ENCODE results near the gene GBA2.

The GBA2 gene

GRCh38 chr9:35767458-35767857 is 18.4 kb upstream of the GBA2 start:
- H3K36me3 ChIP-seq (ENCODE audit: control insufficient read depth in 1 of 2, insufficient read depth in 2 of 2, low read length in 2 of 2), result no peaks in the 10 kb centered on the region

DNA sequence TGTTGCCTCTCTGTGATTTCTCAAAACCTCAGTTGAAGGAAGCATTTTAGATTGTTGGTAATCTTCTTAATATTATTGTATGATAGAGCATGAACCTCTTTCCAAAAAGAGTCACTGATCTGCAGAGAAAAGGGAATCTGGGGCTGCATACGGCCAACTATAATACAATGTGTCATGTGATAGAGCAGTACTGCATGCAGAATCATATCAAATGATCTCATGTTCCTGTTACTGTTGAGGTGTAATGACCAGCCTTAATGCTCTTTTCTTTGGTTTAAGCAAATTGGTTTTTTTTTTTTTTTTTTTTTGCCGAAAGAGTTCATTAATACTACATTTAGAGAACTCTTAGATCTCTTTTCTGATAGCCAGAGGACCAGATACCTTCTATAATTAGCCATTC is 18.0 kb upstream of the GBA2 start:
- Histone ChIP-seq H3K9ac (ENCODE audit: low read depth in 1 of 2, low read length in 2 of 2) (no peak overlapping the region), H3K27me3 (ENCODE audit: control insufficient read depth in 1 of 2, insufficient read depth in 2 of 2, low read length in 2 of 2) (no peaks in the 10 kb centered on the region)

More at GRCh38 chr9:35767458-35767857, 18.4 kb upstream of the GBA2 start:
- Histone ChIP-seq H3K4me3 (ENCODE audit: low read depth in 1 of 2, low read length in 2 of 2) (no peak overlapping the region), H3K4me1 (ENCODE audit: control insufficient read depth in 1 of 2, insufficient read depth in 2 of 2, low read length in 2 of 2) (peaks cover 24 to 37% of the 10 kb centered on the region in 2 donors), H3K27me3 (ENCODE audit: control insufficient read depth in 1 of 2, insufficient read depth in 2 of 2, low read length in 2 of 2) (no peaks in the 10 kb centered on the region), H3K9ac (ENCODE audit: low read depth in 1 of 2, low read length in 2 of 2) (no peak overlapping the region), H3K9me3 (ENCODE audit: control insufficient read depth in 1 of 2, low read length in 2 of 2) (no peaks in the 10 kb centered on the region), H3K27ac (ENCODE audit: low read depth, low read length) (no peak overlapping the region)

GRCh38 chr9:35763803-35764202 is 14.8 kb upstream of the GBA2 start:
- Histone ChIP-seq H3K36me3 (ENCODE audit: control insufficient read depth in 1 of 2, insufficient read depth in 2 of 2, low read length in 2 of 2) (no peaks in the 10 kb centered on the region), H3K4me3 (ENCODE audit: low read depth in 1 of 2, low read length in 2 of 2) (no peak overlapping the region)

More for the DNA sequence above, 18.0 kb upstream of the GBA2 start:
- no peaks in the 10 kb centered on the region for H3K9me3 ChIP-seq (ENCODE audit: control insufficient read depth in 1 of 2, low read length in 2 of 2)
- peaks cover 21 to 37% of the 10 kb centered on the region in 2 donors for H3K4me1 ChIP-seq (ENCODE audit: control insufficient read depth in 1 of 2, insufficient read depth in 2 of 2, low read length in 2 of 2)
- H3K4me3 ChIP-seq (ENCODE audit: low read depth in 1 of 2, low read length in 2 of 2), result no peak overlapping the region
- H3K27ac ChIP-seq (ENCODE audit: low read depth, low read length), result no peak overlapping the region
- H3K36me3 ChIP-seq (ENCODE audit: control insufficient read depth in 1 of 2, insufficient read depth in 2 of 2, low read length in 2 of 2), result no peaks in the 10 kb centered on the region

GRCh38 chr9:35763181-35763580 is 14.2 kb upstream of the GBA2 start:
- Histone ChIP-seq H3K4me3 (ENCODE audit: low read depth in 1 of 2, low read length in 2 of 2) (no peak overlapping the region), H3K4me1 (ENCODE audit: control insufficient read depth in 1 of 2, insufficient read depth in 2 of 2, low read length in 2 of 2) (peaks cover 6 to 28% of the 10 kb centered on the region in 2 donors), H3K36me3 (ENCODE audit: control insufficient read depth in 1 of 2, insufficient read depth in 2 of 2, low read length in 2 of 2) (no peaks in the 10 kb centered on the region), H3K27me3 (ENCODE audit: control insufficient read depth in 1 of 2, insufficient read depth in 2 of 2, low read length in 2 of 2) (no peaks in the 10 kb centered on the region), H3K9me3 (ENCODE audit: control insufficient read depth in 1 of 2, low read length in 2 of 2) (no peaks in the 10 kb centered on the region), H3K27ac (ENCODE audit: low read depth, low read length) (no peak overlapping the region), H3K9ac (ENCODE audit: low read depth in 1 of 2, low read length in 2 of 2) (no peak overlapping the region)

More at GRCh38 chr9:35763803-35764202, 14.8 kb upstream of the GBA2 start:
- Histone ChIP-seq H3K27me3 (ENCODE audit: control insufficient read depth in 1 of 2, insufficient read depth in 2 of 2, low read length in 2 of 2) (no peaks in the 10 kb centered on the region), H3K4me1 (ENCODE audit: control insufficient read depth in 1 of 2, insufficient read depth in 2 of 2, low read length in 2 of 2) (peaks cover 0 to 22% of the 10 kb centered on the region in 2 donors), H3K27ac (ENCODE audit: low read depth, low read length) (no peak overlapping the region), H3K9ac (ENCODE audit: low read depth in 1 of 2, low read length in 2 of 2) (no peak overlapping the region), H3K9me3 (ENCODE audit: control insufficient read depth in 1 of 2, low read length in 2 of 2) (no peaks in the 10 kb centered on the region)

DNA sequence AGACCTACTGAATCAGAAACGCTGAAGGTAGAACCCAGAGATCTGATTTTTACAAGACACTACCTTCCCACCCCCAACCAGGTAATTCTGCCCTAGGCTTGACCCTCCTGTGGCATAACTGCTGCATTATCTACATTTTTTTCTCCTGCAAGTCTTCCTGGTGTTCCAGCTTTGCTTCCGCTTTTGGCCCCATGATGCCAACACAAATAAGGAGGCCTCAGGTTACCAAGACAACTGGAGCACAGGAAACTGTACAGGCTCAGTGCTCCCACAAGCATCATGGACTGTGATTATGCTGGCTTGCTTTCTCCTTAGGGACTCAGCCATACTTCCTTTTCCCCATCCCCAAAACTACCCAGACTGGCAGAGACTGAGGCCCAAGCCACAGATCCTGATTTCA is 11.6 kb upstream of the GBA2 start:
- H3K27ac ChIP-seq (ENCODE audit: low read depth, low read length), result no peak overlapping the region
- H3K4me1 ChIP-seq (ENCODE audit: control insufficient read depth in 1 of 2, insufficient read depth in 2 of 2, low read length in 2 of 2), result peaks cover 18 to 32% of the 10 kb centered on the region in 2 donors
- no peak overlapping the region for H3K9ac ChIP-seq (ENCODE audit: low read depth in 1 of 2, low read length in 2 of 2)
- no peaks in the 10 kb centered on the region for H3K27me3 ChIP-seq (ENCODE audit: control insufficient read depth in 1 of 2, insufficient read depth in 2 of 2, low read length in 2 of 2)
- no peaks in the 10 kb centered on the region for H3K36me3 ChIP-seq (ENCODE audit: control insufficient read depth in 1 of 2, insufficient read depth in 2 of 2, low read length in 2 of 2)
- H3K9me3 ChIP-seq (ENCODE audit: control insufficient read depth in 1 of 2, low read length in 2 of 2), result no peaks in the 10 kb centered on the region
- no peak overlapping the region for H3K4me3 ChIP-seq (ENCODE audit: low read depth in 1 of 2, low read length in 2 of 2)

- no peak overlapping the region for H3K4me3 ChIP-seq (ENCODE audit: low read depth in 1 of 2, low read length in 2 of 2)
- no peak overlapping the region for H3K9ac ChIP-seq (ENCODE audit: low read depth in 1 of 2, low read length in 2 of 2)
- H3K4me1 ChIP-seq (ENCODE audit: control insufficient read depth in 1 of 2, insufficient read depth in 2 of 2, low read length in 2 of 2), result peaks cover 18 to 32% of the 10 kb centered on the region in 2 donors
- no peaks in the 10 kb centered on the region for H3K36me3 ChIP-seq (ENCODE audit: control insufficient read depth in 1 of 2, insufficient read depth in 2 of 2, low read length in 2 of 2)
- no peak overlapping the region for H3K27ac ChIP-seq (ENCODE audit: low read depth, low read length)
- H3K27me3 ChIP-seq (ENCODE audit: control insufficient read depth in 1 of 2, insufficient read depth in 2 of 2, low read length in 2 of 2), result no peaks in the 10 kb centered on the region
- H3K9me3 ChIP-seq (ENCODE audit: control insufficient read depth in 1 of 2, low read length in 2 of 2), result no peaks in the 10 kb centered on the region
Measured at GRCh38 chr9:35759795-35760194, 10.8 kb upstream of the GBA2 start.

- Histone ChIP-seq H3K27me3 (ENCODE audit: control insufficient read depth in 1 of 2, insufficient read depth in 2 of 2, low read length in 2 of 2) (no peaks in the 10 kb centered on the region), H3K4me1 (ENCODE audit: control insufficient read depth in 1 of 2, insufficient read depth in 2 of 2, low read length in 2 of 2) (peaks cover 18 to 32% of the 10 kb centered on the region in 2 donors), H3K9me3 (ENCODE audit: control insufficient read depth in 1 of 2, low read length in 2 of 2) (no peaks in the 10 kb centered on the region), H3K36me3 (ENCODE audit: control insufficient read depth in 1 of 2, insufficient read depth in 2 of 2, low read length in 2 of 2) (peaks cover 8 to 9% of the 10 kb centered on the region in 2 donors), H3K27ac (ENCODE audit: low read depth, low read length) (no peak overlapping the region), H3K9ac (ENCODE audit: low read depth in 1 of 2, low read length in 2 of 2) (peak overlapping the region; percentile 6 to 12), H3K4me3 (ENCODE audit: low read depth in 1 of 2, low read length in 2 of 2) (peak overlapping the region in 1 of 2 donors; percentile 27)
Measured at GRCh38 chr9:35758475-35759050, 9.5 kb upstream of the GBA2 start.

- H3K4me1 ChIP-seq (ENCODE audit: control insufficient read depth in 1 of 2, insufficient read depth in 2 of 2, low read length in 2 of 2), result peaks cover 18 to 26% of the 10 kb centered on the region in 2 donors
- H3K27ac ChIP-seq (ENCODE audit: low read depth, low read length), result peak overlapping the region; percentile 81
- no peaks in the 10 kb centered on the region for H3K27me3 ChIP-seq (ENCODE audit: control insufficient read depth in 1 of 2, insufficient read depth in 2 of 2, low read length in 2 of 2)
- H3K4me3 ChIP-seq (ENCODE audit: low read depth in 1 of 2, low read length in 2 of 2), result peak overlapping the region; percentile 86 to 89
- peak overlapping the region; percentile 6 to 84 for H3K9ac ChIP-seq (ENCODE audit: low read depth in 1 of 2, low read length in 2 of 2)
- no peaks in the 10 kb centered on the region for H3K9me3 ChIP-seq (ENCODE audit: control insufficient read depth in 1 of 2, low read length in 2 of 2)
- peaks cover 14 to 16% of the 10 kb centered on the region in 2 donors for H3K36me3 ChIP-seq (ENCODE audit: control insufficient read depth in 1 of 2, insufficient read depth in 2 of 2, low read length in 2 of 2)
Measured at GRCh38 chr9:35757892-35758275, 8.9 kb upstream of the GBA2 start.

DNA sequence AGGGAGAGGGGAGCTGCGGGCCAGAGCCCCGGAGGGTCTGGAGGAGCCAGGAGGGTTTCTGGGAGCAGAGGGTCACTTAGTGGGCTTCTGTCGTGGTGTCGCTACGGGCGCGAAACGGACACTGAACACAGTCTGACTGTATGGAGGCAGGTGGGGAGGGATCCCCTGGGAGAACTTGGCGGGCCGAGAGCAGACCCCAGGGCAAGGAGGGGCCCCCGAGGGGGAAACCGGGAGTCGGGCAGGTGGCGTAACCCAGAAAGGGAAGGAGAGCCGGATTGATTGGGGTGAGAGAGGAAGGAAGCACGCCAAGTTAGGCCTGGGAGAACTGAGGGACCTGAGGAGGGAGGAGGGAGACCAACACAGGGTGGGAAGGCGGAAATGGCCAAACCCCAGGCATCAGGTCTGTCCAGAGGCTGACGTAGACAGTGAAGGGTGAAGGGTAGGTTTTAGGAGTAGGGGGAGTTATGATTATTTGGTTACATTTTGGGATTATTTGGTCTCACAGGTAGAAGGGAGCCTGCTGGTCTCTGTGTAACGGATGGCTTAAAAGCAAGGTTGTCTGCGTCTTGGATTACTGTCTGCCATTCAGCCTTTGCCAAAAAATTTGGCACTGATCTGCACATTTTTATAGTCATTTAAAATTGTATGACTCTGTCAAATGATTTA is 8.3 kb upstream of the GBA2 start:
- Histone ChIP-seq H3K36me3 (ENCODE audit: control insufficient read depth in 1 of 2, insufficient read depth in 2 of 2, low read length in 2 of 2) (peaks cover 19 to 21% of the 10 kb centered on the region in 2 donors), H3K9ac (ENCODE audit: low read depth in 1 of 2, low read length in 2 of 2) (peak overlapping the region; percentile 61 to 84), H3K4me1 (ENCODE audit: control insufficient read depth in 1 of 2, insufficient read depth in 2 of 2, low read length in 2 of 2) (peaks cover 18 to 21% of the 10 kb centered on the region in 2 donors), H3K27me3 (ENCODE audit: control insufficient read depth in 1 of 2, insufficient read depth in 2 of 2, low read length in 2 of 2) (no peaks in the 10 kb centered on the region), H3K9me3 (ENCODE audit: control insufficient read depth in 1 of 2, low read length in 2 of 2) (no peaks in the 10 kb centered on the region), H3K27ac (ENCODE audit: low read depth, low read length) (peak overlapping the region; percentile 81), H3K4me3 (ENCODE audit: low read depth in 1 of 2, low read length in 2 of 2) (peak overlapping the region; percentile 86 to 89)
